ENCODE measurements around the gene WFDC10B. TPM values are rescaled to one million over a fixed set of nuclear protein-coding genes. Genes with fewer than 3 reads are reported as not detected.
"Not testable (repeated sequence)": the region's sequence is repeated elsewhere in the genome, so short reads cannot be mapped to it uniquely, and the experiment has no call there.

The WFDC10B gene
- total RNA-seq, 1 donor from 2014 or later, result not detected

DNA sequence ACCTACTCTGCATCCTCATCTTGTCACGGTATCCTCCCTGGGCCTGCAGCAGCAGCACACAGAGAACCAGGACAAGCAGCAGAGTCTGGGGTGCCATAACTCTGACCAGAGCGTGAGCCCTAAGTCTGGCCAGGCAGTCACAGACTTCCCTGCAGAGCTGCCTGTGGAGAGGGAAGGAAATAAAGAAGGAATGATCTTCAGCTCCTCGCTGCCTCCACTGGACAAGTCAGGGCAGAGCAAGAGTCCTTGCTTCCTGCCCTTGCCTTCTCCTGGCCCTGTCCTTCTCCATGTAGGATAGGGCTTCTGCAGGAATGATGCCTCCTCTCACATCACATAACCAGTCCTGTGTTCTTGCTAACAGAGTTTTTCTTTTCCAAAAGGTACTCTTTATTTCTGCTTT lies 18.9 kb downstream of the WFDC10B start:
- no peak overlapping the region for H3K4me3 Mint-ChIP-seq
- no peaks in the 10 kb centered on the region for H3K36me3 Mint-ChIP-seq (ENCODE audit: low read depth)
- no peak for DNase-seq
- no peak for ATAC-seq (ENCODE audit: low read depth)
- POLR2A ChIA-PET, result no interaction called here
- no peaks in the 10 kb centered on the region for H3K4me1 Mint-ChIP-seq
- H3K27ac Mint-ChIP-seq, result no peak overlapping the region
- peaks cover 13% of the 10 kb centered on the region for H3K27me3 Mint-ChIP-seq
- TF ChIP-seq, protein P1, sequence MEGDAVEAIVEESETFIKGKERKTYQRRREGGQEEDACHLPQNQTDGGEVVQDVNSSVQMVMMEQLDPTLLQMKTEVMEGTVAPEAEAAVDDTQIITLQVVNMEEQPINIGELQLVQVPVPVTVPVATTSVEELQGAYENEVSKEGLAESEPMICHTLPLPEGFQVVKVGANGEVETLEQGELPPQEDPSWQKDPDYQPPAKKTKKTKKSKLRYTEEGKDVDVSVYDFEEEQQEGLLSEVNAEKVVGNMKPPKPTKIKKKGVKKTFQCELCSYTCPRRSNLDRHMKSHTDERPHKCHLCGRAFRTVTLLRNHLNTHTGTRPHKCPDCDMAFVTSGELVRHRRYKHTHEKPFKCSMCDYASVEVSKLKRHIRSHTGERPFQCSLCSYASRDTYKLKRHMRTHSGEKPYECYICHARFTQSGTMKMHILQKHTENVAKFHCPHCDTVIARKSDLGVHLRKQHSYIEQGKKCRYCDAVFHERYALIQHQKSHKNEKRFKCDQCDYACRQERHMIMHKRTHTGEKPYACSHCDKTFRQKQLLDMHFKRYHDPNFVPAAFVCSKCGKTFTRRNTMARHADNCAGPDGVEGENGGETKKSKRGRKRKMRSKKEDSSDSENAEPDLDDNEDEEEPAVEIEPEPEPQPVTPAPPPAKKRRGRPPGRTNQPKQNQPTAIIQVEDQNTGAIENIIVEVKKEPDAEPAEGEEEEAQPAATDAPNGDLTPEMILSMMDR (IDR thresholded peaks at IDR 0.05), result no peak
- CTCF ChIA-PET, result no interaction called here
- no peaks in the 10 kb centered on the region for H3K9me3 Mint-ChIP-seq
- intact Hi-C loops (cut with micrococcal nuclease), result no loop called here

DNA sequence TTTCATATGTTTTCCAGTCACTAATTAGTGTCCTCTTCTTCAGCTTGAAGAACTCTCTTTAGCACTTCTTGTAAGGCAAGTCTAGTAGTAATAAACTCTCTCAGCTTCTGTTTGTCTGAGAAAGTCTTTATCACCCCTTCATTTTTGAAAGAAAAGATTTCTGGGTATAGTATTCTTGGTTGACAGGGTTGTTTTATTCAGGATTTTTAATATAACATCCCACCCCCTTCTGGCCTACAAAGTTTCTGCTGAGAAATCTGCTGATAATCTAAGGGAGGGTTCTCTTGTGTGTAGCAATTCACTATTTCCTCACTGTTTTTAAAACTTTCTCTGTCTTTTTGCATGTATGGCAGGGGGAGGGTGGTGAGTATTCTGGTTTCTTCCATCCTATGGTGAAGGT lies 25.2 kb downstream of the WFDC10B start:
- no peak overlapping the region for H3K27ac Mint-ChIP-seq
- peaks cover 21% of the 10 kb centered on the region for H3K27me3 Mint-ChIP-seq
- ATAC-seq (ENCODE audit: low read depth) (no peak), DNase-seq (no peak)
- ChIA-PET POLR2A (no interaction called here), CTCF (no interaction called here)
- H3K4me1 Mint-ChIP-seq, result no peaks in the 10 kb centered on the region
- H3K4me3 Mint-ChIP-seq, result no peak overlapping the region
- H3K36me3 Mint-ChIP-seq (ENCODE audit: low read depth), result peaks cover 8% of the 10 kb centered on the region
- H3K9me3 Mint-ChIP-seq, result peaks cover 31% of the 10 kb centered on the region
- TF ChIP-seq, protein P1 (IDR thresholded peaks at IDR 0.05), result no peak
- intact Hi-C loops (cut with micrococcal nuclease), result no loop called here

DNA sequence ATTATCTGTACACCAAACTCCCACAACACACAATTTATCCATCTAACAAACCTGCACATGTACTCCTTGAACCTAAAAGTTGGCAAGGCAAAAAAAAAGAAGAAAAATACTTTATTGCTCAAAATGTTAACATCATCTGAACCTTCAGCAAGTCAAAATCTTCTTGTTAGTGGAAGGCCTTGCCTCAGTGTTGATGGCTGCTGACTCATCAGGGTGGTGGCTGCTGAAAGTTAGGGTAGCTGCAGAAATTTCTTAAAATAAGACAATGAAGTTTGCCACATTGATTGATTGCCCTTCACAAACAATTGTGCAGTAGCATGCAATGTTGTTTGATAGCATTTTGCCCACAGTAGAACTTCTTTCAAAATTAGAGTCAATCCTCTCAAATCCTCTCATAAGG lies 32.1 kb downstream of the WFDC10B start:
- ATAC-seq (ENCODE audit: low read depth) (no peak), DNase-seq (no peak)
- intact Hi-C loops (cut with micrococcal nuclease), result no loop called here
- no peak overlapping the region for H3K4me3 Mint-ChIP-seq
- H3K36me3 Mint-ChIP-seq (ENCODE audit: low read depth), result peaks cover 2% of the 10 kb centered on the region
- POLR2A ChIA-PET, result no interaction called here
- peaks cover 21% of the 10 kb centered on the region for H3K27me3 Mint-ChIP-seq
- no peaks in the 10 kb centered on the region for H3K4me1 Mint-ChIP-seq
- H3K27ac Mint-ChIP-seq, result no peak overlapping the region
- TF ChIP-seq, protein P1 (IDR thresholded peaks at IDR 0.05), result no peak
- CTCF ChIA-PET, result no interaction called here
- peaks cover 17% of the 10 kb centered on the region for H3K9me3 Mint-ChIP-seq

DNA sequence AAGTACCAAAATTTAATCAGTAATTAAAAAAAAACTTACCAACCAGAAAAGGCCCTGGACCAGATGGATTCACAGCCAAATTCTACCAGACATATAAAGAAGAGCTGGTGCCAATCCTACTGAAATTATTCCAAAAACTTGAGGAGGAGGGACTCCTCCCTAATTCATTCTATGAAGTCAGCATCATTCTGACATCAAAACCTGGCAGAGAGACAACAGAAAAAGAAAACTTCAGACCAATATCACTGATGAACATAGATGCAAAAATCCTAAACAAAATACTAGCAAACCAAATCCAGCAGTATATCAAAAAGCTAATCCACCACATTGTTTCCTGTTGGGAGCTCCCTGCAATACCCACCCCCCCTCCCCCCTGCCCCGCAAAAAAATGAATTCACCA lies 34.7 kb downstream of the WFDC10B start, which contains the start of gene WFDC11:
WFDC11 (minus strand) TSS at position 101 of the 400 bp plus-strand sequence. CDS start 19,639 bp downstream, outside the sequence.
- no peak within 1 kb of the TSS for H3K27ac Mint-ChIP-seq
- POLR2A ChIA-PET, result no interaction called here
- TF ChIP-seq, protein P1 (IDR thresholded peaks at IDR 0.05), result no peak
- no peaks in the 10 kb centered on the region for H3K36me3 Mint-ChIP-seq (ENCODE audit: low read depth)
- peaks cover 23% of the 10 kb centered on the region for H3K27me3 Mint-ChIP-seq
- CTCF ChIA-PET, result no interaction called here
- H3K4me3 Mint-ChIP-seq, result no peak within 1 kb of the TSS
- intact Hi-C loops (cut with micrococcal nuclease), result no loop called here
- no peaks in the 10 kb centered on the region for H3K4me1 Mint-ChIP-seq
- DNase-seq, result no peak
- H3K9me3 Mint-ChIP-seq, result peaks cover 2% of the 10 kb centered on the region
- no peak for ATAC-seq (ENCODE audit: low read depth)

DNA sequence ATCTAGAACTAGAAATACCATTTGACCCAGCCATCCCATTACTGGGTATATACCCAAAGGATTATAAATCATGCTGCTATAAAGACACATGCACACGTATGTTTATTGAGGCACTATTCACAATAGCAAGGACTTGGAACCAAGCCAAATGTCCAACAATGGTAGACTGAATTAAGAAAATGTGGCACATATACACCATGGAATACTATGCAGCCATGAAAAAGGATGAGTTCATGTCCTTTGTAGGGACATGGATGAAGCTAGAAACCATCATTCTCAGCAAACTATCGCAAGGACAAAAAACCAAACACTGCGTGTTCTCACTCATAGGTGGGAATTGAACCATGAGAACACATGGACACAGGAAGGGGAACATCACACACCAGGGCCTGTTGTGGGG lies 47.8 kb downstream of the WFDC10B start:
- DNase-seq; H3K36me3 Mint-ChIP-seq (ENCODE audit: low read depth); H3K9me3 Mint-ChIP-seq; H3K4me1 Mint-ChIP-seq; H3K4me3 Mint-ChIP-seq; H3K27ac Mint-ChIP-seq; POLR2A ChIA-PET; CTCF ChIA-PET; intact Hi-C loops (cut with micrococcal nuclease); ATAC-seq (ENCODE audit: low read depth): not testable (repeated sequence)
- peaks cover 13% of the 10 kb centered on the region for H3K27me3 Mint-ChIP-seq

DNA sequence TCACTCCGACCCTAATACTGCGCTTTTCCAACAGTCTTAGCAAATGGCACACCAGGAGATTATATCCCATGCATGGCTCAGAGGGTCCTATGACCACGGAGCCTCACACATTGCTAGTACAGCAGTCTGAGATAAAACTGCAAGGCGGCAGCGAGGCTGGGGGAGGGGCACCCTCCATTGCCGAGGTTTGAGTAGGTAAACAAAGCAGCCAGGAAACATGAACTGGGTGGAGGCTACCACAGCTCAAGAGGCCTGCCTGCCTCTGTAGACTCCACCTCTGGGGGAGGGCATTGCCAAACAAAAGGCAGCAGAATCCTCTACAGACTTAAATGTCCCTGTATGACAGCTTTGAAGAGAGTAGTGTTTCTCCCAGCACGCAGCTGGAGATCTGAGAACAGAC lies 53.1 kb downstream of the WFDC10B start:
- CTCF ChIA-PET; H3K4me3 Mint-ChIP-seq; H3K36me3 Mint-ChIP-seq (ENCODE audit: low read depth); intact Hi-C loops (cut with micrococcal nuclease); H3K4me1 Mint-ChIP-seq; ATAC-seq (ENCODE audit: low read depth); POLR2A ChIA-PET; H3K9me3 Mint-ChIP-seq; H3K27ac Mint-ChIP-seq; DNase-seq: not testable (repeated sequence)
- peaks cover 23% of the 10 kb centered on the region for H3K27me3 Mint-ChIP-seq

Measured in activated B cell treated with CpG ODN at 0.5 μM for 24 hours (primary cell).